Measurements from ENCODE around the gene UGT1A8. TPM values are rescaled to one million over a fixed set of nuclear protein-coding genes. Genes with fewer than 3 reads are reported as not detected.
"Not testable (repeated sequence)": the region's sequence is repeated elsewhere in the genome, so short reads cannot be mapped to it uniquely, and the experiment has no call there.

The UGT1A8 gene
- total RNA-seq, 1 donor from 2014 or later: not detected

- Mint-ChIP-seq H3K36me3 (ENCODE audit: low read depth) (no peaks in the 10 kb centered on the region), H3K9me3 (peaks cover under 1% of the 10 kb centered on the region), H3K27me3 (peaks cover 33% of the 10 kb centered on the region), H3K4me1 (no peaks in the 10 kb centered on the region), H3K27ac (no peak overlapping the region), H3K4me3 (no peak overlapping the region)
- ATAC-seq (ENCODE audit: low read depth): no peak
- DNase-seq: no peak
- TF ChIP-seq CTCF (IDR thresholded peaks at IDR 0.05): no peak
- intact Hi-C loops (cut with micrococcal nuclease): no loop called here
- POLR2A ChIA-PET: no interaction called here
- CTCF ChIA-PET: no interaction called here
These were observed 127.8 kb downstream of the UGT1A8 start for GRCh38 chr2:233745073-233745755.

GRCh38 chr2:233745838-233746237 lies 128.4 kb downstream of the UGT1A8 start:
- POLR2A ChIA-PET; H3K4me3 Mint-ChIP-seq; H3K36me3 Mint-ChIP-seq (ENCODE audit: low read depth): not testable (repeated sequence)

GRCh38 chr2:233746475-233747282 lies 129.2 kb downstream of the UGT1A8 start:
- peaks cover 23% of the 10 kb centered on the region for H3K27me3 Mint-ChIP-seq
- DNase-seq (no peak), ATAC-seq (ENCODE audit: low read depth) (no peak)
- H3K4me3 Mint-ChIP-seq: no peak overlapping the region
- intact Hi-C loops (cut with micrococcal nuclease): no loop called here
- no peak for TF ChIP-seq CTCF (IDR thresholded peaks at IDR 0.05)
- POLR2A ChIA-PET: no interaction called here
- peaks cover 4% of the 10 kb centered on the region for H3K9me3 Mint-ChIP-seq
- no peak overlapping the region for H3K27ac Mint-ChIP-seq
- CTCF ChIA-PET: no interaction called here
- H3K4me1 Mint-ChIP-seq: no peaks in the 10 kb centered on the region
- no peaks in the 10 kb centered on the region for H3K36me3 Mint-ChIP-seq (ENCODE audit: low read depth)

More at GRCh38 chr2:233745838-233746237, 128.4 kb downstream of the UGT1A8 start:
- H3K27ac Mint-ChIP-seq; H3K9me3 Mint-ChIP-seq; DNase-seq; ATAC-seq (ENCODE audit: low read depth); H3K4me1 Mint-ChIP-seq; CTCF ChIA-PET; intact Hi-C loops (cut with micrococcal nuclease): not testable (repeated sequence)
- H3K27me3 Mint-ChIP-seq: peaks cover 30% of the 10 kb centered on the region

- no peak overlapping the region for H3K27ac Mint-ChIP-seq
- H3K4me1 Mint-ChIP-seq: no peaks in the 10 kb centered on the region
- intact Hi-C loops (cut with micrococcal nuclease): no loop called here
- ChIA-PET POLR2A (no interaction called here), CTCF (no interaction called here)
- peaks cover 19% of the 10 kb centered on the region for H3K27me3 Mint-ChIP-seq
- H3K9me3 Mint-ChIP-seq: peaks cover 7% of the 10 kb centered on the region
- DNase-seq (no peak), ATAC-seq (ENCODE audit: low read depth) (no peak)
- H3K36me3 Mint-ChIP-seq (ENCODE audit: low read depth): no peaks in the 10 kb centered on the region
- no peak for TF ChIP-seq CTCF (IDR thresholded peaks at IDR 0.05)
- no peak overlapping the region for H3K4me3 Mint-ChIP-seq
These were observed 129.8 kb downstream of the UGT1A8 start for GRCh38 chr2:233747283-233747544.

GRCh38 chr2:233750689-233751088 lies 133.3 kb downstream of the UGT1A8 start:
- peaks cover 26% of the 10 kb centered on the region for H3K27me3 Mint-ChIP-seq
- H3K4me1 Mint-ChIP-seq; H3K27ac Mint-ChIP-seq; H3K9me3 Mint-ChIP-seq; H3K4me3 Mint-ChIP-seq; H3K36me3 Mint-ChIP-seq (ENCODE audit: low read depth); DNase-seq; ATAC-seq (ENCODE audit: low read depth); CTCF ChIA-PET; intact Hi-C loops (cut with micrococcal nuclease); POLR2A ChIA-PET: not testable (repeated sequence)

- H3K9me3 Mint-ChIP-seq; H3K36me3 Mint-ChIP-seq (ENCODE audit: low read depth); ATAC-seq (ENCODE audit: low read depth); CTCF ChIA-PET; H3K4me1 Mint-ChIP-seq; H3K27ac Mint-ChIP-seq; H3K4me3 Mint-ChIP-seq; DNase-seq; intact Hi-C loops (cut with micrococcal nuclease): not testable (repeated sequence)
- peaks cover 27% of the 10 kb centered on the region for H3K27me3 Mint-ChIP-seq
- POLR2A ChIA-PET: interaction anchor here (0.5 kb wide), 1 partner anchor 293 kb away, joined by 5 read pairs; no protein-coding TSS in a partner anchor
These were observed 134.0 kb downstream of the UGT1A8 start for GRCh38 chr2:233751212-233752009.

All from activated B cell treated with CpG ODN at 0.5 μM for 24 hours (primary cell).